ENCODE measurements around the gene HSP90AB1.

DNA sequence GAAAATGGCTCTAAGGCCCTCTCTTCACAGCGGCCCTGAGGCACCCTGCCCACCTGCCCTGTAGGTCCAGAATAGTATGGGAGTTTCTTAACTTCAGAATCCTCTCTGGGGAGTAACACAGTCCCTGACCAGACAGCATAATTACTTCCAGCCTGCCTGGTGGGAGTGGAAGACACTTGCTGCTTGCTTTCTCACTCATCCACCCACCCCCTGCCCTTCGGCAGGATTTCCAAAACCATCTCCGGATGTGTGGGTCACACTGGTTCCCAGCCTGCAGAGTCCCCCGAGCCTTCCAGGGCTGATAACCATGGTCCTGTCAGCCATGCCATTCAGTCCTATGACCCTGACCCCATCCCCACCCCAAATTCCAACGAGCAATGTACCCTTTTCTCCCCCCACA is 18.1 kb upstream of the HSP90AB1 start:
- TF ChIP-seq, protein P1, sequence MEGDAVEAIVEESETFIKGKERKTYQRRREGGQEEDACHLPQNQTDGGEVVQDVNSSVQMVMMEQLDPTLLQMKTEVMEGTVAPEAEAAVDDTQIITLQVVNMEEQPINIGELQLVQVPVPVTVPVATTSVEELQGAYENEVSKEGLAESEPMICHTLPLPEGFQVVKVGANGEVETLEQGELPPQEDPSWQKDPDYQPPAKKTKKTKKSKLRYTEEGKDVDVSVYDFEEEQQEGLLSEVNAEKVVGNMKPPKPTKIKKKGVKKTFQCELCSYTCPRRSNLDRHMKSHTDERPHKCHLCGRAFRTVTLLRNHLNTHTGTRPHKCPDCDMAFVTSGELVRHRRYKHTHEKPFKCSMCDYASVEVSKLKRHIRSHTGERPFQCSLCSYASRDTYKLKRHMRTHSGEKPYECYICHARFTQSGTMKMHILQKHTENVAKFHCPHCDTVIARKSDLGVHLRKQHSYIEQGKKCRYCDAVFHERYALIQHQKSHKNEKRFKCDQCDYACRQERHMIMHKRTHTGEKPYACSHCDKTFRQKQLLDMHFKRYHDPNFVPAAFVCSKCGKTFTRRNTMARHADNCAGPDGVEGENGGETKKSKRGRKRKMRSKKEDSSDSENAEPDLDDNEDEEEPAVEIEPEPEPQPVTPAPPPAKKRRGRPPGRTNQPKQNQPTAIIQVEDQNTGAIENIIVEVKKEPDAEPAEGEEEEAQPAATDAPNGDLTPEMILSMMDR (IDR thresholded peaks at IDR 0.05), result no peak
- no peak for TF ChIP-seq POLR2A (IDR thresholded peaks at IDR 0.05)
- TF ChIP-seq POLR2AphosphoS5 (IDR thresholded peaks at IDR 0.05; ENCODE audit: insufficient read depth in 1 of 2, low read depth in 1 of 2), result no peak
